HG03139 (cell line): Measurements from ENCODE around the gene BLM.

Experiments used
- ATAC-seq: cut with Tn5 transposase; IDR thresholded peaks from one replicate; pipeline ENCODE4 v1.9.1; 2021; ENCODE audit not compliant: unreplicated experiment

Gene BLM

DNA sequence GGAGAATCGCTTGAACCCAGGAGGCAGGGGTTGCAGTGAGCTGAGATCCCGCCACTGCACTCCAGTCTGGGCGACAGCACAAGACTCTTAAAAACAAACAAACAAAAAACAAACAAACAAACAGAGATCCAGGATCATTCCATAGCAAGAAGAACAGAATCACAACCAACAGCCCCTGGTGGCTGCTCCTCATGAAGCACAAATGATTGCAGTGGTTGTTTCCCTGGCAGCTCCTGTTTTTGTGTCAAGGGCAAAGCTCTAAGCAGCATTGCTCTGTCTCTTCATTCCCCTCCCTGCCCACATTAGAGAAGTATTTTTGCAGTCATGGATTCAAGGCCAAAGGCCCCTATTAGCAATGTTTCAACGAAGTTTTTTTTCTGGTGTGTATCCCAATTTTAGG lies 25.8 kb upstream of the BLM start:
- no peak for ATAC-seq

DNA sequence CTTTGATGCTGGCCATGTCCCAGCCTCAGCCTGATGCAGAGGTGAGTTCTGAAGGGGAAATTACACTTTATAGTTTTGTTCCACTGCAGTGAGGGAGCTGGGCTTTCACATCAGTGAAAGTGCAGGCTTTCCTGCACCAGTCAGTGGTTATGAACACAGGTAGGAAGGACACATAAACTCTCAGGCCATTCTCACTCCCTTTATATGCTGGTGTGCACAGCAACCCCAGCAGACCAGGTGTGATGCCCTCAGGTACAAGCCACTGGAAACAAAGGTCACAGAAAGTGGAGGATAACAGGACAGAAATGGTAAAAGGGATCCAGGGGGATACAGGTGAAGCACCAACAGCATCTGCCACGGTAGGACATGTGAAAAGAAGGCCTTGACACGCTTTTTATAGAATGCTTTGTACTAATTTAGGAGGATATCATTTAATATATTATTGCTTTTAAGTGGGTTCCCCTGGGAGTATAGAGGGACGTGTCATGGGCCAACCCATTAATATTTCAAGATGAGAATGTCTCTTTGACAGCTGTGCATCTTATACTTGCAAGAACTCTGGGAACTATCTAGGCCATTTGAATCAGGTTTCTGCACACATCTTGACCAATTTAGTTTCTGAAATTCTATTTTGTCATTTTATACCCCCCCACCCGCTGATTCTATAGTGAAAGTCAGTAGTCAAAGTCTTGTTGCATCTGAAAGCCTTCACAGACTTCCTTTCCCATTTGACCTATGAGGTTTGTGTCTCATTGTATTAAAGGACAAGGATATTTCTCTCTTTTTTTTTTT lies 25.0 kb upstream of the BLM start:
- ATAC-seq = peak; percentile 56

DNA sequence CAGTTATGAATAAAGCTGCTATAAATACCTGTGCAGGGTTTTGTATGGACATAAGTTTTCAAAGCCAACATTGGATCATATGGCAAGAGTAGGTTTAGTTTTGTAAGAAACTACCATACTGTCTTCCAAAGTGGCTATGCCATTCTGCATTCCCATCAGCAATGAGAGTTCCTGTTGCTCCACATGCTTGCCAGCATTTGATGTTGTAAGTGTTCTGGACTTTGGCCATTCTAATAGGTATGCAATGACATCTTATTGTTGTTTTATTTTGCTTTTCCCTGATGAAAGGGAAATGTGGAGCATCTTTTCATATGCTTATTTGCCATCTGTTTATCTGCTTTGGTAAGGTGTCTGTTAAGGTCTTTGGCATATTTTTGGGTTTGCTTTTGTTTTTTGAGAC lies 22.2 kb upstream of the BLM start:
- ATAC-seq = no peak

DNA sequence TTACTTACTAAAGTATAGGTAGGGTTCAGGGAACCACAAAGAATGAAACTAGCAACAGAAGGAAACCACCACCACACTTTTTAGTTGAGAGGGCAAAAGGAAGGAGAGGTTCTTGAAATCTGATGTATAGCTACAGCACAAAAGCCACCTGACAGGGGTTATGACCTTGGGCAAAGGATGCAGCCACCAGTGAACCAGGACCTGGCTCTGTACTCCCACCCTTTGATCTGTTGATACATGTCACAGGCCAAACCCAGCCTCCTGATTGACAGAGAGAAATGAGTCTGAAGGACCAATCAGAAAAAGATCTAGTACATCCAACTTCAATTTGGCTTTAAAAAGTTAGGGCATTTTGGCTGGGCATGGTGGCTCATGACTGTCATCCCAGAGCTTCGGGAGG lies 20.0 kb upstream of the BLM start:
- no peak for ATAC-seq

DNA sequence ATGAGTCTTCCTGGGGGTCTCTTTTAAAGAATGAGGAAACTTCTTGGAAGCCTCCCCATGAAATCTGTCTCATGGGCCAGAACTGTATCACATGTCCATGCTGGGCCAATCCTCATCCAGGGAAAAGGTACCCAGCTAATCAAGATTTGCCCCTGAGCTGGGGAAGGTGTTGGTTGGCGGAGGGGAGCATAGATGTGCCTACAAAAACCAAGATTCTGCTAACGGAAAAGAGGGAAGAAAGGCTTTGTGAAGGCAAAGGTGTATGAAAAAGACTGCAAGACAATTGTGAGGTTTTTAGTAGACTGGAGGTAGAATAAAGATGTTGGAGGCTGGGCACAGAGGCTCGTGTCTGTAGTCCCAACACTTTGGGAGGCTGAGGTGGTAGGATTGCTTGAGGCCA lies 18.5 kb upstream of the BLM start:
- no peak for ATAC-seq

DNA sequence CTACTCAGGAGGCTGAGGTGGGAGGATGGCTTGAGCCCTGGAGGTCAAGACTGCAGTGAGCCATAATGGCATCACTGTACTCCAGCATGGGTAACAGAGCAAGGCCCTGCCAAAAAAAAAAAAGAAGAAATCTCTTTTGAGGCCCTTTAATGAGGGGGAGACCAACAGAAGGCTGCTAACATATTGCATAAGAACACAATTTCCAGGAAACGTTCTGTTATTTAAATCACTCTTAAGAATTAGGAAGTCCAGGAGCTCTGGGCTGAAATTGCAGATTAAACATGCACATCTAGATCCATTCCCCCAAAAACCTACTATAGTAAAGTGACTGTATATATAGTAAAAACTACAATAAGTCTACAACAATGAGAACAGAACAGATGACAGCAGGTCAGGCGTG lies 16.1 kb upstream of the BLM start:
- ATAC-seq = no peak

DNA sequence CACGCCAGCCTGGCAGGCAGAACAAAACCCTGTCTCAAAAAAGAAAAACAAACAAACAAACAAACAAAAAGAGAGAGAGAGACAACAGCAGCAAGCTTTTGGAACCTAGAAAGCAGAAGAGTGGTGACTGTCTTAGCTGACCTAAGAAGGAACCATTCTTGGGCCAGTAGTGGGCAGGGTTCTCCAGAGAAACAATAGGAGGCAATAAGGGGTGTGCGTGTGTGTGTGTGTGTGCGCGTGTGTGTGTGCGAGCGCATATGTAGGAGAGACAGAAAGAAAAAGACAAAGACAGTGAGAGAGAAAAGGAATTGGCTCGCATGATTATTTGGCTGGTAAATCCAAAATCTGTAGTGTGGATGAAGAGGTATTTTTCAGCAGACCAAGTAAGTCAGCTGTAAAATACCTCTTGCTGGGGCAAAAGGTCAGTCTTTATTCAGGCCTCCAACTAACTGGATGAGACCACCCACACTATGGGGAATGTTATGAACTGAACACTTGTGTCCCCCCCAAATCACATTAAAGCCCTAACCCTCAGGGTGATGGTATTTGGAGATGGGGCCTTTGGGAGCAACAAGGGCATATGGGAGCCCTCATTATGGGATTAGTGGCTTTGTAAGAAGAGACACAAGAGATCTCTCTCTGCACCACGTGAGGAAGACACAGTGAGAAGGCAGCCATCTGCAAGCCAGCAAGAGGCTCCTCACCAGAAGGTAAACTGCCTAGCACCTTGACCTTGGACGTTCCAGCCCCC lies 15.1 kb upstream of the BLM start:
- ATAC-seq = no peak

DNA sequence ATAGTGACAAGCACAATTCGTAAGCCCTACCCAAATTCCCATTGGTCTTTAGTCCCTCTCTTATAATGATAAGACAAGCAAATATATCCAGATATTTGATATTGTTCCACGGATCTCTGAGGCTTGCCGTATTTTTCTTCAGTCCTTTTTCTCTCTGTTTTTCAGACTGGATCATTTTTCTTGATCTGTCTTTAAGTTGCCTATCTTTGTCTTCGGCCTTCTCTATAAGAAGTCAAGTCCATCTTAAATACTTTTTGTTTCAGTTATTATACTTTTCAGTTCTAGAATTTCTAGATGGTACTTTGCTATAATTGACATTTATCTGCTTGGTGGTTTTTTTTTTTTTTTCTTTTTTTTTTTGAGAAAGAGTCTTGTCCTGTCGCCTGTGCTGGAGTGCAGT lies 13.7 kb upstream of the BLM start:
- no peak for ATAC-seq

DNA sequence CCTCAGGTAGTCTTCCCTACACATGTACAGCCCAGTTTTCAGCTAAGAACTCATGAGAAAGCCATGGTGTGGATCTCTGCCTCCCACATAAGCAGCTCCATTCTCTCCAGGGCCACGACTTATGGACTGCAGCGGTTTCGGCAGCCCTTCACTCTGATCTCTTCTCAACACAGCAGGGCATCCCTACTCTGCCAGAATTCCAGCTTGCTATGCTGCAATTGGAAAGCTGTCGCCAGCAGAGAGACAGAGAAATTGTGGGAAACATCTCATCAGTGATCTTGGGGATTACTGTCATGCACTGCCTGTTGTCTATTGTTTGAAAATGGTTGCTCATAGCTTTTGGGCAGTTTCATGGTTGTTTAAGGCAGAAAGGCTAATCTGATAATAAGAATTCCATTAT lies 11.9 kb upstream of the BLM start:
- ATAC-seq = no peak

DNA sequence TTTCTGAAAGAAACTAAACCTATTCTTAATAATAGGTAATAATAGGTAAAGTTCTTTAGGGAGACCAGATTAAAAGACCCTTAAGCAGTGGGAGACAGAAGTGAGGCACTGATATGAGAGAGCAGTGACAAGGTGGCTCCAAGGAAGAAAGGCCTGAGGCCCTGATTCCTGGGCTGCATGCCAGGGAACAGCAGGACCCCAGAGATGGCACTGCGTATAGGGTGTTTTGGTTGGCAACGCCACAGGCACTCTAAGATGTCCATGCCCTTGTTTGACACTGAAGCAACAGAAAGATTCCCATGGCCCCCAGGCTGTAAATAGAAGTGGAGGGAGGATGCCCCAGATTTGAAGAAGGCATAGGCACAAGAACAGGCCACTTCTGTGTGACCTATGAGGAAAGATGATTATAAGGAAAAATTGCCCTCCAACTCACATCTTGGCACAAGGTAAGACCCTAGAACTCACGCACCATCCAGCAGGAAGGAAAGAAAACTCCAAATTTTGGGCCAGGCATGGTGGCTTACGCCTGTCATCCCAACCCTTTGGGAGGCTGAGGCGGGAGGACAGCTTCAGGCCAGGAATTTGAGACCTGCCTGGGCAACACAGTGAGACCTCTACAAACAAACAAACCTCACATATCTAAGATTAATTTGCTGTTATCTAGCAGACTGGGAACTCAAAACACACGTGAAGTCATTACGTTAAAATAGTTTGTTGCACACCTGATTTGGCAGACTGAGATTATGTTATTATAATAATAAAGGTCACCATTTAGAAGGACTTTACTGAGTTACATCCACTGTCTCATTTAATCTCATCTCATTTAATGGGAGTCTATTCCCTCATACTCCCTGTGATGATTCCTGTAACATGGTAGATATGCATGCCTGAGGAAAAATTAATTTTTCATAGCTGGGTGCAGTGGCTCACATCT lies 10.5 kb upstream of the BLM start:
- no peak for ATAC-seq

DNA sequence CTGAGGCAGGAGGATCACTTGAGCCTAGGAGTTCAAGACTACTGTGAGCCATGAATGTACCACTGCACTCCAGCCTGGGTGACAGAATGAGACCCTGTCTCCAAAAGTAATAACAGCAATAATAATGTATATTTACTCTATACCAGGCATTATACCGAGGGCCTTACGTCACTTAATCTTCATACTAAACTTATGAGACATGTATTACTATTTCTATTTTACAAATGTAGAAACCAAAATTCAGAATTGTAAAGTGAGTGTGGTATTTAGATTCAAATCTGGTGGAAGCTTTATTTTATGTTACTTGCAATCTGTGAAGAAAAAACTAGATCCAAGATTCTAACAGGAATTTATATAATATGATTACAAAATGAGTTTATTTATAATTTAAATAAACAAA lies 9.7 kb upstream of the BLM start:
- ATAC-seq = no peak

DNA sequence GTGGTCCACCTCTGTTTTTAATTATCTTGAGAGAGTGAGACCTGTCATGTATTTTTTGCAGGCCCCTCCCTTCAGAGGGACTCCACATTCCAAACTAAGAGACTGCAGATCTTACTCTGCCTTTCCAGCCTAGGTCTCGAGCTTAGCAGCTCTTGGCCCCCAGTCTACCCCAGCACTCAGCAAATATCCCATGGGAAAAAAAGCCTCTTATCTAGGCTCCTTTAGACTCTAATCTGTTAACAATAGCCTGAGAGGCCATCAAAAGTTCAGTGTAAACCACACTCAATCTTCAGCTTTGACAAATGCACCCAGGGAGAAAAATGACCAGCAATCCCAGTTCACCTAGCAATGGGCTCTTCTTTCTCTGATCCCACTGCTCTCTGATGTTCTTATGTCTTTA lies 8.6 kb upstream of the BLM start:
- ATAC-seq = no peak

DNA sequence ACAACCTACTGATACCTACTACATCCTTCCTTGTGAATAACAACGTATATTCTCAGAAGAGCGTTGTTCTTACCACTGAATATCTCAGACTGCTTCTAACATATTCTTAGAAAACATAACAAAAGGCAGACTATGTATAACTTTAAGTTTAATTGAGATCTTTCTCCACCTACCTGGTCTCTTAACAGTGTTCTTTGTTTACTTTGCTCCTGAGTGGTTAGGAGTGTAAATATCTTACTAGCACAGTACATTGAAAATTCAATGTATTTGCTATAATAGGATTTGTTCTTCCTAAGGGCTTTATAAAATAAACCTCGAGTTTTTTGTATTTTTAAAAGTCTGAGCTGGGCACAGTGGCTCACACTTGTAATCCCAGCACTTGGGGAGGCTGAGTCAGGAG lies 7.9 kb upstream of the BLM start:
- ATAC-seq = no peak

DNA sequence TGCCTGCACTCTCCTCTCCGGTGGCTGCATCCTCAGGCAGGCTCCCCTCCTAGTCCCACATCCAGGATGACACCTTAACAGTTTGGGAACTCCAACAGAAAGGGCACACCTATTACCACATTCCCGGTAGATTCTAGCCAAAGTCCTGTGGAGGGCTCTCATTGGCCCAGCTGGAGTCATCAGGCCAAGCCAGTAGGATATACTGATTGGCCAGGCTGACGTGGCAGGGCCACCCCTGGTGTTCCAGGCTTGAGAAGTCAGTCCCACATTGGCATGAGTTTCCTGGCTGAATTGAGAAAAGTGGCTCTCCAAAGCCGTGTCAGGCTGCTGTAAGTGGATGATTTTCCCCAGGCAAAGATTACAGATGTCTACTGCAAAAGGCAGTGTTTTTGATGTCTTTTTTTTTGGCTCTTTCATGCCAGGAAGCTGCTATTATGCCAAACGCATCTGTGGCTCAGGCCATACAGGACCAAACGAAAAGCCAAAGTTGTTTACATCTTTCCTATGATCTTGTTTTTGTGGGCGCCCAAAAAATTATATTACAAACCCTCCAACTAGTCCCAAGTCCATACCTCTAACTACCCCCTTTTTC lies 6.6 kb upstream of the BLM start:
- no peak for ATAC-seq

DNA sequence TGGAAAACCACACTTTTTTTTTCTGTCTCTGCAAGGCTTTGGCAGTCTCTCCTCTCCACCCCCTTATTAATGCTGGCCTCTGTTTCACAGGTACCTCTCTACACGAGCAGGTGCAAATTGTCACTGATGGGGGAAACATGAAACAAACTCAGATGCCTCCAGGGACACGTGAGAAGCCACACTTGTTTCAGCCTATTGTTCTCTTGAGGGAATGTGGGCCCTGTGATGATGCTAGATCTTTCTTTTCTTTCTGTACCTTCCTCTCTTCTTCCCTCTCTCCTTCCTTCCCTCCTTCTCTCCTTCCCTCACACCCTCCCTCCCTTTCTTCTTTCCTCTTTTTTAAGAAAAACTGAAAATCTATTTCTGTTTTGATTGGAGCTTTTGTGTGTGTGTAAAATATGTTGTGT lies 5.7 kb upstream of the BLM start:
- ATAC-seq = no peak

DNA sequence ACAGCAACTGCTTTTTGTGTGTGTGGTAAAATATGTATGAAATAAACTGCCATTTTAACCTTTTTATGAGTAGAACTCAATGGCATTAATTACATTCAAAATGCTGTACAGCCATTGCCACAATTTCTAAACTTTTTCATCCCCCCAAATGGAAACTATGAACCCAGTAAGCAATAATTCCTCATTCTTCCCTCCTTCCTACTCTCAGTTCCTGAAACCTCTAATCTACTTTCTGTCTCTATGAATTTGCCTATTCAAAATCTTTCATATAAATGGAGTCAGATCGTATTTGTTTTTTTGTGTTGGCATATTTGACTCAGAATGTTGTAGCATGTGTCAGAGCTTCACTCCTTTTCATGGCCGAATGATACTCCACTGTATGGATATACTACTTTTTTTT lies 5.3 kb upstream of the BLM start:
- no peak for ATAC-seq

DNA sequence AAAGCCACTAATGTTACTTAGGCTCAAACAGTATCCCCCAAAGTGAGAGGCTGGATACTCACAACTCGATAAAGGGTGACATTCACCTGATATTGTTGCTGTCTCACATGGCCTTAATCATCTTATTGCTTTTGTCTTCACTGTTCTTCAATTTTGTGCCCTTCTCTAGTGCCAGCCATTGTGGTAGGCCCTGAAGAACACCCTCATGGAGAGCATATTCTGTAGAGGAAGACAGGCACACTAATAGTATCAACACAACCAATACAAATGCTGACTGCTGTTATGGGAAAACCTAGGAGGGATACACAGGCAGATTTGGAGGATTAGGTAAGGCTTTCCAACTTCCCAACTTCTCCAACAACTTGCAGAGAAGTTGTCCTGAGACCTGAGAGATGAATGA lies 4.1 kb upstream of the BLM start:
- no peak for ATAC-seq

DNA sequence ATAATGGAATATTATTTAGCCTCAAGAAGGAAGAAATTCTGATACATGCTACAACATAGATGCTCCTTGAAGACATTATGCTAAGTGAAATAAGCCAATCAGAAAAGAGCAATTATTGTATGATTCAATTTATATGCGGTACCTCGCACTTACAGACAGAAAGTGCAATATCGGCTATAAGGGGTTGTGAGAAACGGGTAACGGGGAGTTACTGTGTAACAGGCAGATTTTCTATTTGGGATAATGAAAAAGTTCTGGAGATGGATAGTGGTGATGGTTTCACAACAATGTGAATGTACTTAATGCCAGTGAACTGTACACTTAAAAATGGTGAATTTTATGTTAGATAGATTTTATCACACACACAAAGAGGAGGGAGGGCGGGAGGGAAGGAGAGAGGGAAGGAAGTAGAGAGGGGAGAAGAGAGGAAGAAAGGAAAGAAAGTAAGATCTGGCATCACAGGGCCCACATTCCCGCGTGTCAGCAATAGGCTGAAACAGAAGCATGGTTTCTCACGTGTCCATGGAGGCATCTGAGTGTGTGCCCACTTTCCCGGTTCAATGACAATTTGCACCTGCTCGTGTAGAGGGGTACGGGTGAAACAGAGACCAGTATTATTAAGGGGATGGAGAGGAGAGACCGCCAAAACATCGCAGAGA lies 700 bp upstream of the BLM start:
- no peak for ATAC-seq

DNA sequence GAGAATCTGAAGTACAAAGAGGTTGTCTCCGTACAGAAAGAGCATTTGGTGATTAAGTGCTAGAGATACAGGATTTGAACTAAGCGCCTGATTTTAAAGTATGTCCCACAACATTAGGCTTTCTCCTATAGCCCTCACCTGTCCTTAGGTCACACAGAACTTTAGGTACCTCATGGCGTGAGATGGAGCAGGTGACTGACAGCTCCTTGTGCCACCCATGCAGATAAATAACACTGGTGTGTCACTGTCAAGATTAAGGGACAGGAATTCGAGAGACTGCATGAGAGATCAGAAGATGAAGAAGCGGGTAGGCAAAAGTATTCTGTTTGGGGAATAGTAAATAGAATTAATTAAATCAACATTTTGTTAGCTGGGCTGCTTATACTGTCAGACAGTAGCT lies 1.1 kb downstream of the BLM start:
- ATAC-seq = no peak

DNA sequence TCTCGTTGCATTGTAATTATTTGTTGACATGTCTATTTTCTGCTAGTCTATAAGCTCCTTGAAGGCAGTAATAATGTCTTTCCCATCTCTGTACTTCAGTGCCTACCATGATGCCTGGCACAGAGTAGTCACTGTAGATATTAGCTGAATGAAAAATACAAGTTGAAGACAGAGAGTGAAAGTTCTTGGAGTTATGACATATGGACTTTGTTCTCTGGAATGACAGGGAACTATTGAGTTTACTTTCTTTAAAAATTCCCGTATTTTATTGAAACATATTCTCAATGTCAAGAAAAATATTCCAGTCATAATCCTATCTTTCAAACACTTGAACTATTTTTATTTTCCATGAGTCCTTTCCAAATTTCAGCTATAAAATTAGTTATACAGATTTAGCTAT lies 3.0 kb downstream of the BLM start:
- ATAC-seq = no peak

DNA sequence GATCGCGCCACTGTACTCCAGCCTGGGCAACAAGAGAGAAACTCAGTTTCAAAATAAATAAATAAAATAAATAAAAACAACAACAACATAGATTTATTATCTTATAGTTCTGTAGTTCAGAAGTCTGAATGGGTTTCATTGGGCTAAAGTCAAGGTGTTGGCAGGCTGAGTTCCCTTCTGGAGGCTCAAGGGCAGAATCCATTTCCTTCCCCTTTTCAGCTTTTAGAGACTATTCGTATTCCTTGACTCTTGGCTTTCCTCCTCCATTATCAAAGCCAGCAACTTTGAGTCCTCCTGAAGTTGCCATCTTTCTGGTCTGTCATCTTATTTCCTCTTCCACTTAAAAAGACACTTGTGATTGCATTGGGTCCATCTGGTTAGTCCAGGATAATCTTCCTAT lies 12.1 kb downstream of the BLM start:
- ATAC-seq = no peak
